Activated naive CD8-positive, alpha-beta T cell treated with anti-CD3 and anti-CD28 coated beads for 36 hours (primary cell): ENCODE results near the gene ITPR2. TPM values are rescaled to one million over a fixed set of nuclear protein-coding genes. Genes with fewer than 3 reads are reported as not detected.

ENCODE experiments used
- DNase-seq: peaks from one replicate; pipeline ENCODE4 v3.0.0; 2021
- H3K27ac Mint-ChIP-seq: one replicate; pipeline ENCODE4 v1.8.0; 2022; ENCODE audit warnings: mild to moderate bottlenecking, moderate library complexity, mixed read lengths
- H3K27me3 Mint-ChIP-seq: one replicate; pipeline ENCODE4 v1.8.0; 2022; ENCODE audit warnings: mild to moderate bottlenecking, mixed read lengths
- H3K36me3 Mint-ChIP-seq: one replicate; pipeline ENCODE4 v1.8.0; 2021; ENCODE audit warnings: mild to moderate bottlenecking, mixed read lengths
- H3K4me1 Mint-ChIP-seq: one replicate; pipeline ENCODE4 v1.8.0; 2021; ENCODE audit warnings: mixed read lengths
- H3K4me3 Mint-ChIP-seq: one replicate; pipeline ENCODE4 v1.8.0; 2022; ENCODE audit warnings: mild to moderate bottlenecking, moderate library complexity, mixed read lengths
- H3K9me3 Mint-ChIP-seq: one replicate; pipeline ENCODE4 v1.8.0; 2022; ENCODE audit warnings: mixed read lengths
- total RNA-seq, 2 experiments: library from RNA; stranded (reverse); gene quantifications; one replicate each; pipeline ENCODE4 v1.2.3, GENCODE V29; 2021

The ITPR2 gene
- total RNA-seq, 2 experiments from 2014 or later: 27.3 TPM

- Mint-ChIP-seq H3K9me3 (no peaks in the 10 kb centered on the region), H3K4me3 (no peak overlapping the region), H3K27me3 (no peaks in the 10 kb centered on the region), H3K4me1 (no peaks in the 10 kb centered on the region), H3K36me3 (peaks cover 13% of the 10 kb centered on the region), H3K27ac (no peak overlapping the region)
- DNase-seq: no peak
Observed at GRCh38 chr12:26713885-26714383, 119.1 kb downstream of the ITPR2 start.

GRCh38 chr12:26712892-26713291 is 120.1 kb downstream of the ITPR2 start:
- Mint-ChIP-seq H3K27ac (no peak overlapping the region), H3K27me3 (no peaks in the 10 kb centered on the region), H3K9me3 (peaks cover 2% of the 10 kb centered on the region), H3K4me3 (no peak overlapping the region), H3K36me3 (peaks cover 19% of the 10 kb centered on the region), H3K4me1 (no peaks in the 10 kb centered on the region)
- DNase-seq: no peak

- Mint-ChIP-seq H3K27ac (no peak overlapping the region), H3K4me1 (no peaks in the 10 kb centered on the region), H3K27me3 (no peaks in the 10 kb centered on the region), H3K9me3 (peaks cover 2% of the 10 kb centered on the region), H3K36me3 (peaks cover 19% of the 10 kb centered on the region), H3K4me3 (no peak overlapping the region)
- no peak for DNase-seq
Observed at GRCh38 chr12:26711569-26711968, 121.4 kb downstream of the ITPR2 start.

DNA sequence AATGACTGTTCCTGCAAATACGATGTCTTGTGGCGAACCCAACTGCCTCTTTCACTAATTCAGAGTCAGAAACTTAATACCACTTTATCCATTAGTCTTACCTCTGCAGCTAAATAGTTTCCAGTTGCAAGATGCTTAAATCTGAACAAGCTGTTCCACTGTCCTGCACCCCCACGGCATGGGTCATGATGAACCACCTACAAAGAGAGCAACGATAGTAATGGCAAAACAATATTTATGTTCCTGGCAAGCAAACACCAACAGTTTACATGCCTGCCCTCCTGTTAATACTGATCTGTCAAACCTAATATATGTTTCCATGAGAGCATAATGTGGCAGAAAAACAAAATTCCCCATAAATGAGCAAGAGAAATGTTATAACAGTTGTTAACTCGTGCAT is 121.9 kb downstream of the ITPR2 start:
- Mint-ChIP-seq H3K9me3 (peaks cover 2% of the 10 kb centered on the region), H3K4me1 (no peaks in the 10 kb centered on the region), H3K27me3 (no peaks in the 10 kb centered on the region), H3K27ac (no peak overlapping the region), H3K4me3 (no peak overlapping the region), H3K36me3 (peaks cover 19% of the 10 kb centered on the region)
- no peak for DNase-seq

- H3K9me3 Mint-ChIP-seq: peaks cover 2% of the 10 kb centered on the region
- no peak overlapping the region for H3K4me3 Mint-ChIP-seq
- peaks cover 13% of the 10 kb centered on the region for H3K36me3 Mint-ChIP-seq
- DNase-seq: no peak
- H3K4me1 Mint-ChIP-seq: no peaks in the 10 kb centered on the region
- H3K27me3 Mint-ChIP-seq: no peaks in the 10 kb centered on the region
- H3K27ac Mint-ChIP-seq: no peak overlapping the region
Observed at GRCh38 chr12:26705851-26706250, 127.1 kb downstream of the ITPR2 start.

DNA sequence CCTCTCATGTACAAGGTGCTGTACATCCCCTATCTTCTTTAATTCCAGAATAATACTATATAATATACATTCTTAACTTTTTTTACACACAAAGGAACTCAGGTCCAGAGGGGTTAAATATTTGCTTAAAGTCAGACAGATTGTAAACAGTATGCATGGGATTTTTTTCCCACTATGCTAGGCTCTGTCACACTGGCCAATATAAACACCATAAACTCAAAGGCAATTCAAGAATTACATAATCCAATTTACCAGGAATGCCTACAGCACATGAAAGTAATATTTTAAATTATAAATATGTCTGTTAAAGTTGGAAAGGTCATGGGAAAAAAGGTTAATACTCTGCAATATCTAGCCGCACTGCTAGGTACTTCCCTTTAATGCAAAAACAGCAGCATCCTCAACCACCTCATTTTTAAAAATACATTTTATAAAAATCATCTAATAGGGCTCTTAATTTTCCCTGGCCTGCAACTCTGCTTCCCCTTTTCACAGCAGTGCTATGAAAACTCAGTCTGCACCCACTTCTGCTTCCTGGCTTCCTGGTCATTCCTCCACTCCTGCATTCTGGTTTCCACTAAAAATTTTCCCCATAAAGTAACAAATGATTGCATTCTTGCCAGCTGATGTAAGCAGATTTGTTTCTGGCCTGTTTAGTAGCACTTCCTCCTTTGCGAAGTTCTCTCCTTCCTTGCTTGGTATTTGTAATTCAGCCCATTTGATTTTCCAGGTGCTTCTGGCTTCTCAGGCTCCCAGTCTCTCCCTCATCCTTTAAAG is 128.1 kb downstream of the ITPR2 start:
- H3K27ac Mint-ChIP-seq: no peak overlapping the region
- H3K36me3 Mint-ChIP-seq: peaks cover 11% of the 10 kb centered on the region
- H3K4me1 Mint-ChIP-seq: no peaks in the 10 kb centered on the region
- H3K27me3 Mint-ChIP-seq: no peaks in the 10 kb centered on the region
- peaks cover 2% of the 10 kb centered on the region for H3K9me3 Mint-ChIP-seq
- no peak for DNase-seq
- no peak overlapping the region for H3K4me3 Mint-ChIP-seq

GRCh38 chr12:26704214-26704613 is 128.8 kb downstream of the ITPR2 start:
- Mint-ChIP-seq H3K9me3 (peaks cover 2% of the 10 kb centered on the region), H3K27me3 (no peaks in the 10 kb centered on the region), H3K4me1 (peaks cover under 1% of the 10 kb centered on the region), H3K4me3 (no peak overlapping the region), H3K36me3 (peaks cover 11% of the 10 kb centered on the region), H3K27ac (no peak overlapping the region)
- DNase-seq: no peak

DNA sequence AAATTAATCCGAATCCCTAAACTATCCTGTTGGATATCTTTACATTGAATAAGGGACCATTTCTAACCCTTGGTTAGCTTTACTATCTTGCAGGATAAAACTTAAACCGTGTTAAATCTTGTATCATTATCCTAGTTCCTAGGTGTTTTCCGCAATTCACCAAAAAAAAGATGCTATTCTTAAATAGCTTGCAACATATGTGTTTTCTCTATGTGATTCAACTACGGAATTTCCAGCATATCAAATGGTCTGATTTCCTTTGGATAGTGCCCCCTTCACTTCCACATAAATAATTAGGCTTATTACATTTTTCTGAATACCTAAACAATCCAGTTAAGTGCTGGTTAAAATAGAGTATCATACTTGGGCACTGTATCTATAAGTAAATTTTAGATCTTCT is 130.3 kb downstream of the ITPR2 start:
- peaks cover 9% of the 10 kb centered on the region for H3K4me1 Mint-ChIP-seq
- H3K27me3 Mint-ChIP-seq: no peaks in the 10 kb centered on the region
- H3K27ac Mint-ChIP-seq: no peak overlapping the region
- H3K36me3 Mint-ChIP-seq: peaks cover 12% of the 10 kb centered on the region
- H3K9me3 Mint-ChIP-seq: no peaks in the 10 kb centered on the region
- H3K4me3 Mint-ChIP-seq: no peak overlapping the region
- no peak for DNase-seq

GRCh38 chr12:26701604-26702215 is 131.3 kb downstream of the ITPR2 start:
- H3K9me3 Mint-ChIP-seq: no peaks in the 10 kb centered on the region
- no peak overlapping the region for H3K27ac Mint-ChIP-seq
- no peak for DNase-seq
- H3K4me1 Mint-ChIP-seq: peaks cover 9% of the 10 kb centered on the region
- H3K4me3 Mint-ChIP-seq: no peak overlapping the region
- no peaks in the 10 kb centered on the region for H3K27me3 Mint-ChIP-seq
- H3K36me3 Mint-ChIP-seq: peaks cover 20% of the 10 kb centered on the region

DNA sequence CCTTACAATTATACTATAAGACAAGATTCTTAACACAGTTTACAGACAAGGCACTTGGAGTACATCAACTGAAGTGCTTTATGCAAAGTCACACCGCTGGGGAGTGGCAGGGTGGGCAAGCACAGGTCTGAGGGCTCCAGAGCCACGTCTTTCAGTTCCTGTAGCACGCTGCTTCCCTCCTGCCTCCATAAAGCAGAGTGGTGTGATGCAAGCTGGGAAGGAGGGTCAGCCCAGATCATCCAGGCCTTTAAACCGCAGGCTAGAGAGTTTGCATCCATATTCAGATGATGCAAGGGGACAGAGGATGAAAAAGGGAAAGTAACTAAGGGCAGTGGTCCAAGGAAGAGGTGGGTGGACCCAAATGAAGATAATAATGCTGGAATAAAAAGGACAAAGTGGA is 132.6 kb downstream of the ITPR2 start:
- no peak for DNase-seq
- Mint-ChIP-seq H3K4me3 (no peak overlapping the region), H3K4me1 (peaks cover 9% of the 10 kb centered on the region), H3K27me3 (no peaks in the 10 kb centered on the region), H3K27ac (no peak overlapping the region), H3K9me3 (no peaks in the 10 kb centered on the region), H3K36me3 (peaks cover 30% of the 10 kb centered on the region)

GRCh38 chr12:26699237-26699636 is 133.8 kb downstream of the ITPR2 start:
- peaks cover 40% of the 10 kb centered on the region for H3K36me3 Mint-ChIP-seq
- no peak for DNase-seq
- H3K27ac Mint-ChIP-seq: no peak overlapping the region
- H3K4me1 Mint-ChIP-seq: peaks cover 9% of the 10 kb centered on the region
- H3K9me3 Mint-ChIP-seq: no peaks in the 10 kb centered on the region
- no peak overlapping the region for H3K4me3 Mint-ChIP-seq
- H3K27me3 Mint-ChIP-seq: no peaks in the 10 kb centered on the region

DNA sequence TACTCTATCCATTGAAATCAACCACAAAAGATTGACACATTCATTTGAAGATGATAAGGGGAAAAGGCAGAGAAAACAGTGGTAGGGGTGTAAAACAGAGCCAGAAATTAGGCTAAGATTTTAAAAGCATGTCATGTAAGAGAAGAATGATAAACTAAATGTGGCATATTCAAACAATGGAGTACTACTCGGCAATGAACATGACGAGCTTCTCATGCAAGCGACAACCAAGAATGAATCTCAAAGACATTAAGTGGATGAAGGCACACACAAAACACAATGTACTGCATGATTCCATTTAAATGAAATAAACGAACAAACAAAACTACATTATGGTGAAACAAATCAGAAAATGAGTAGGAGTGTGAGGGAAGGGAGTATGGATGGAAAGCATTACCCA is 134.8 kb downstream of the ITPR2 start:
- H3K36me3 Mint-ChIP-seq: peaks cover 40% of the 10 kb centered on the region
- H3K27ac Mint-ChIP-seq: no peak overlapping the region
- H3K4me1 Mint-ChIP-seq: peaks cover 9% of the 10 kb centered on the region
- no peak for DNase-seq
- no peaks in the 10 kb centered on the region for H3K9me3 Mint-ChIP-seq
- no peak overlapping the region for H3K4me3 Mint-ChIP-seq
- H3K27me3 Mint-ChIP-seq: no peaks in the 10 kb centered on the region

DNA sequence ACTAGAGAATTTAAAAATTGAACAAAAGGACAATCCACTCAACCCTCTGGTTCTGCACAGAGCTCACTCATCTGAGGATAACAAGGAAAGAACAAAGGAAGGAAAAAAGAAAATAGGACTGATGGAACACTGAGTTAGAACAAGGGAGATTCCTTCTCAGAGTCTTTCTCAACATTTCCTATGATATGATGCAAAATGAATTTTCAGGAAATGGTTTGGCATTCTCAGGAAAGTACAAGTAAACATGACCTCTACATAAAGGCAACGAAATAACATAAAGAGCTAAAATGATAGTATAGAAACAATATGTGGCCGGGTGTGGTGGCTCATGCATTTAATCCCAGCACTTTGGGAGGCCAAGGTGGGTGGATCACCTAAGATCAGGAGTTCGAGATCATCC is 135.8 kb downstream of the ITPR2 start:
- Mint-ChIP-seq H3K4me1 (peaks cover 9% of the 10 kb centered on the region), H3K4me3 (no peak overlapping the region), H3K36me3 (peaks cover 43% of the 10 kb centered on the region), H3K27ac (no peak overlapping the region), H3K9me3 (no peaks in the 10 kb centered on the region), H3K27me3 (no peaks in the 10 kb centered on the region)
- no peak for DNase-seq

DNA sequence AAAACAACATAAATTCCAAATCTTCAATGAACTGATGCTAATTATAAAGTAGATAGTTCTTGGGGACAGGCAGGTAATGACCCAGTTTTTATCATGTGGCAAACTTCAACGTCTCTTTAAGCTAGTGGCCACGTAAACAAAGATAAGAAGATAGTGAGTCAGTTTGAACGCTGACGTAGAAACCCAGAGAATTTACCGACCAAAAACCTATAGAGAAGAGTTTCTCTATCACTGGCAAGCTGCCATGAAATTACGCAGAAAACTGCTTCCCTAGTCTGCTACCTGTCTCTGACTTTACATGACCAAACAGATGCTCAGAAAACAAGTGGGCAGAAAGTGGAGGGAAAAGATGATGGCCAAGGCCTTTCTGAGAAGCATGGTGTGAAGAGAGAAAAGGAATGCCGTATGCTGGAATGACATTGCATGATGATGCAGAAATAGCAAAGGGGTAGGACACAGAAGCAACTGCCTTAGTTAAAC is 136.3 kb downstream of the ITPR2 start:
- Mint-ChIP-seq H3K27me3 (no peaks in the 10 kb centered on the region), H3K4me3 (no peak overlapping the region), H3K36me3 (peaks cover 44% of the 10 kb centered on the region), H3K9me3 (no peaks in the 10 kb centered on the region), H3K4me1 (peaks cover 9% of the 10 kb centered on the region), H3K27ac (no peak overlapping the region)
- no peak for DNase-seq

DNA sequence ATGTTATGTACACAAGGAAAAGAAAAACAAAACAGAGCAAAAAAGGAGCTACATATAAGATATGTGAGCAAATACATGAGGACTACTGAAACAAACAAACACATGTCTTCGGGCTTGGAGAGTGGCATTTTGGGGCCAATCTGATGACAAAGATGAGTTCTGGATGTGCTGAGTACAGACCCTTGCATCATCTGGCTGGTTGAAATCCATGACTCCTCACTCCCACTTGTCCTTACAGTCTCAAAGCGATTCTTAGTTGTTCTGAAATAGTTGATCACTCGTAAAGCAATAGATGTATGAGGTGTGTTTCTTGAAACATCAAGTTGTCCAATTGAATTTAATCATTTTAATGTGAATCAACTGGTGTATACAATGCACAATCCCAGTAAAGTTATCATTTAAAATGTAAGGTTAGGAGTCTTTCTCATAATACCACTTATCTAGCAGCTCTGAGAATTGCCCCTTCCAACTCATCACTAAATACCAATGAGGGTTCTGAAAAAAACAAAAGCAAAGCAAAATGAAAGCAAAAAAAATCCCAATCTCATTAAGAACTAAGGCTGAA is 136.9 kb downstream of the ITPR2 start:
- no peaks in the 10 kb centered on the region for H3K27me3 Mint-ChIP-seq
- H3K36me3 Mint-ChIP-seq: peaks cover 47% of the 10 kb centered on the region
- no peaks in the 10 kb centered on the region for H3K9me3 Mint-ChIP-seq
- H3K27ac Mint-ChIP-seq: no peak overlapping the region
- H3K4me3 Mint-ChIP-seq: no peak overlapping the region
- no peak for DNase-seq
- H3K4me1 Mint-ChIP-seq: peaks cover 9% of the 10 kb centered on the region
